ENCODE measurements around the gene NLRP9.

DNA sequence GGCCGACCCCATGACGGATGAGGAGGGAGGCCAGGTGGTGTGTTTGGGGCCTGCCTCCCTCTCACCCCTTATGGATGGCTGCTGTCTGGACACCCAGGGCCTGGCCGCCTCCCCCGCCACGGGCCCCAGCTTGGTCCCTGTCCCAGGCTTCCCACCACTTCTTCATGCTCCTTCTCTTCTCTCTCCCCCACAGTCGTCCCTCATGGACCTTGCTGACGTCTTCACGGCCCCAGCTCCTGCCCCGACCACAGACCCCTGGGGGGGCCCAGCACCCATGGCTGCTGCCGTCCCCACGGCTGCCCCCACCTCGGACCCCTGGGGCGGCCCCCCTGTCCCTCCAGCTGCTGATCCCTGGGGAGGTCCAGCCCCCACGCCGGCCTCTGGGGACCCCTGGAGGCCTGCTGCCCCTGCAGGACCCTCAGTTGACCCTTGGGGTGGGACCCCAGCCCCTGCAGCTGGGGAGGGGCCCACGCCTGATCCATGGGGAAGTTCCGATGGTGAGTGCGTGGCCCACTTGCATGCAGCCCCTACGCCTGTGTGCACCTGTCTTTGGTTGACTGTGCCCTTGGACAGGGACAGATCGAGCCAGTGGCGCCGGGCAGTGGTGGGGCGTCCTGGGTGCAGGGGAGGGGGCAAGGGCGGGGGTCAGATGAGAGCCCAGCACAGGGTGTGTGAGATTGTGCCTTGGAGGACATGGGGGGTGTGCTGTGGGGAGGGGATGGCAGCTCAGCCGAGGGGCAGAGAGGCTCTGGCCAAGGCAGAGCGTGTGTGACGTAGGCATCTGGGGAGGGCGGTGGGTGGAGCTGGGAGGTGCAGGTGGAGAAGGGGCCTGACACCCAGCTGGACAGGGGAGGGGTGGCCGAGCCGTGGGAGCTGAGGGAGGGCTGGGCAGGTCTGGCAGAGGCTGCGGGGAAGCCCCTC, 46.4 kb downstream of the NLRP9 start:
- no peak for TF ChIP-seq CTCF (IDR thresholded peaks at IDR 0.05)
- TF ChIP-seq POLR2A (IDR thresholded peaks at IDR 0.05): no peak
- TF ChIP-seq POLR2AphosphoS5 (IDR thresholded peaks at IDR 0.05; ENCODE audit: insufficient read depth in 1 of 2, low read depth in 1 of 2): no peak
